Measurements from ENCODE around the gene KRT82. TPM values are rescaled to one million over a fixed set of nuclear protein-coding genes. Genes with fewer than 3 reads are reported as not detected.

The KRT82 gene
- polyA plus RNA-seq, 2 donors = not detected

- Histone ChIP-seq H3K9me3 (ENCODE audit: control insufficient read depth in 2 of 2, insufficient read depth in 1 of 2, low read depth in 1 of 2, low read length in 1 of 2) (no peaks in the 10 kb centered on the region), H3K4me1 (ENCODE audit: control insufficient read depth in 2 of 2, insufficient read depth in 2 of 2, low read length in 1 of 2) (peaks cover 4 to 19% of the 10 kb centered on the region in 2 donors), H3K4me3 (ENCODE audit: low read depth in 1 of 2, low read length in 2 of 2) (no peak overlapping the region), H3K27ac (ENCODE audit: low read depth in 2 of 2, low read length in 1 of 2) (peak overlapping the region; percentile 30 to 73), H3K36me3 (ENCODE audit: control insufficient read depth in 2 of 2, insufficient read depth in 2 of 2, low read length in 1 of 2) (no peaks in the 10 kb centered on the region), H3K27me3 (ENCODE audit: control insufficient read depth in 1 of 2, insufficient read depth in 2 of 2, low read length in 2 of 2) (no peaks in the 10 kb centered on the region)
- WGBS, 2 donors = 33 to 38% methylated on average over 9 of the region's 9 CpGs
Observed at GRCh38 chr12:52436000-52436827, 30.1 kb upstream of the KRT82 start.

GRCh38 chr12:52435659-52435999 lies 29.5 kb upstream of the KRT82 start:
- H3K36me3 ChIP-seq (ENCODE audit: control insufficient read depth in 2 of 2, insufficient read depth in 2 of 2, low read length in 1 of 2) = no peaks in the 10 kb centered on the region
- H3K9me3 ChIP-seq (ENCODE audit: control insufficient read depth in 2 of 2, insufficient read depth in 1 of 2, low read depth in 1 of 2, low read length in 1 of 2) = no peaks in the 10 kb centered on the region
- 51 to 59% methylated on average over 6 of the region's 6 CpGs for WGBS, 2 donors
- no peak overlapping the region for H3K4me3 ChIP-seq (ENCODE audit: low read depth in 1 of 2, low read length in 2 of 2)
- peak overlapping the region; percentile 30 to 73 for H3K27ac ChIP-seq (ENCODE audit: low read depth in 2 of 2, low read length in 1 of 2)
- H3K27me3 ChIP-seq (ENCODE audit: control insufficient read depth in 1 of 2, insufficient read depth in 2 of 2, low read length in 2 of 2) = no peaks in the 10 kb centered on the region
- H3K4me1 ChIP-seq (ENCODE audit: control insufficient read depth in 2 of 2, insufficient read depth in 2 of 2, low read length in 1 of 2) = peaks cover 4 to 18% of the 10 kb centered on the region in 2 donors

GRCh38 chr12:52434760-52435530 lies 28.8 kb upstream of the KRT82 start:
- 88 to 92% methylated on average over 6 of the region's 6 CpGs for WGBS, 2 donors
- H3K9me3 ChIP-seq (ENCODE audit: control insufficient read depth in 2 of 2, insufficient read depth in 1 of 2, low read depth in 1 of 2, low read length in 1 of 2) = no peaks in the 10 kb centered on the region
- H3K36me3 ChIP-seq (ENCODE audit: control insufficient read depth in 2 of 2, insufficient read depth in 2 of 2, low read length in 1 of 2) = no peaks in the 10 kb centered on the region
- H3K27me3 ChIP-seq (ENCODE audit: control insufficient read depth in 1 of 2, insufficient read depth in 2 of 2, low read length in 2 of 2) = no peaks in the 10 kb centered on the region
- H3K27ac ChIP-seq (ENCODE audit: low read depth in 2 of 2, low read length in 1 of 2) = no peak overlapping the region
- H3K4me1 ChIP-seq (ENCODE audit: control insufficient read depth in 2 of 2, insufficient read depth in 2 of 2, low read length in 1 of 2) = peaks cover 4 to 15% of the 10 kb centered on the region in 2 donors
- H3K4me3 ChIP-seq (ENCODE audit: low read depth in 1 of 2, low read length in 2 of 2) = no peak overlapping the region

DNA sequence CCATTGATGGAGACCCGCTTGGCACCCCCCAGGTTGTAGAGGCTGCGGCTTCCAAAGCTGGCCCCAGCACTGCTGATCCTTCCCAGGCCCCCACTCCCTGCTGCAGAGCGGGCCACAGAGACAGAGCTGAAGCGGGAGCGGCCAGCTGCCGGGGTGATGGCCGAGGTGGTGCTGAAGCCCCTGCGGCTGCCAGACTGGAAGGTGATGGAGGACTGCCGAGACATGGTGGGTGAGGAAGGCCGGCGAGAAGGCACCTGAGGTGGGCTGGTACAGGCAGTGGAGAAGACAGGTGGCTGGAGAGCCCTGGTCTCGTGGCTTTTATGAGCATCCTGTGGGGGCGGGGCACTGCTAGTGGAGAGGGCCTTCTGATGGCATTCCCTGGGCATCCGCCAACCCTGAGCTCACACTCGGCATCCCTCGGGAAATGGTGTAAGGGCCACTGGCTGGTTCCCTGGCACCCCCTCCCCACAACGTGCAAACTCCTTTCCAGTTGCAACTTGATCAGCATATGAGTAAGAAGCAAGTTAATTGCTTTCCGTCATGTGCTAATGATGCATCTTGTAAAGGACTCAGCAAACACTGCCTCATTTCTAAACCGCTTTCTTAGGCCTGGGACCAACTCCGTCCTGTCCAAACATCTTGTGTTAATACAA lies 28.1 kb upstream of the KRT82 start, which contains the start of gene KRT75:
KRT75 (minus strand) TSS at position 291 of the 653 bp plus-strand sequence; CDS start at position 224, 67 bp downstream.
- Histone ChIP-seq H3K27ac (ENCODE audit: low read depth in 2 of 2, low read length in 1 of 2) (no peak within 1 kb of the TSS), H3K27me3 (ENCODE audit: control insufficient read depth in 1 of 2, insufficient read depth in 2 of 2, low read length in 2 of 2) (peaks cover 0 to 4% of the 10 kb centered on the region in 2 donors), H3K9me3 (ENCODE audit: control insufficient read depth in 2 of 2, insufficient read depth in 1 of 2, low read depth in 1 of 2, low read length in 1 of 2) (no peaks in the 10 kb centered on the region), H3K36me3 (ENCODE audit: control insufficient read depth in 2 of 2, insufficient read depth in 2 of 2, low read length in 1 of 2) (no peaks in the 10 kb centered on the region), H3K4me3 (ENCODE audit: low read depth in 1 of 2, low read length in 2 of 2) (no peak within 1 kb of the TSS), H3K4me1 (ENCODE audit: control insufficient read depth in 2 of 2, insufficient read depth in 2 of 2, low read length in 1 of 2) (peaks cover 0 to 10% of the 10 kb centered on the region in 2 donors)
- WGBS, 2 donors = 77 to 78% methylated on average over 20 of the region's 20 CpGs

- no peak overlapping the region for H3K27ac ChIP-seq (ENCODE audit: low read depth in 2 of 2, low read length in 1 of 2)
- H3K27me3 ChIP-seq (ENCODE audit: control insufficient read depth in 1 of 2, insufficient read depth in 2 of 2, low read length in 2 of 2) = peaks cover 0 to 5% of the 10 kb centered on the region in 2 donors
- peaks cover 0 to 9% of the 10 kb centered on the region in 2 donors for H3K4me1 ChIP-seq (ENCODE audit: control insufficient read depth in 2 of 2, insufficient read depth in 2 of 2, low read length in 1 of 2)
- H3K36me3 ChIP-seq (ENCODE audit: control insufficient read depth in 2 of 2, insufficient read depth in 2 of 2, low read length in 1 of 2) = no peaks in the 10 kb centered on the region
- no peak overlapping the region for H3K4me3 ChIP-seq (ENCODE audit: low read depth in 1 of 2, low read length in 2 of 2)
- no peaks in the 10 kb centered on the region for H3K9me3 ChIP-seq (ENCODE audit: control insufficient read depth in 2 of 2, insufficient read depth in 1 of 2, low read depth in 1 of 2, low read length in 1 of 2)
- WGBS, 2 donors = 91 to 94% methylated on average over 12 of the region's 12 CpGs
Observed at GRCh38 chr12:52433501-52434080, 27.5 kb upstream of the KRT82 start.

GRCh38 chr12:52432559-52433207 lies 26.5 kb upstream of the KRT82 start:
- Histone ChIP-seq H3K36me3 (ENCODE audit: control insufficient read depth in 2 of 2, insufficient read depth in 2 of 2, low read length in 1 of 2) (no peaks in the 10 kb centered on the region), H3K9me3 (ENCODE audit: control insufficient read depth in 2 of 2, insufficient read depth in 1 of 2, low read depth in 1 of 2, low read length in 1 of 2) (no peaks in the 10 kb centered on the region)
- 88 to 89% methylated on average over 6 of the region's 6 CpGs for WGBS, 2 donors

GRCh38 chr12:52428121-52428520 lies 22.0 kb upstream of the KRT82 start:
- Histone ChIP-seq H3K9me3 (ENCODE audit: control insufficient read depth in 2 of 2, insufficient read depth in 1 of 2, low read depth in 1 of 2, low read length in 1 of 2) (no peaks in the 10 kb centered on the region), H3K4me1 (ENCODE audit: control insufficient read depth in 2 of 2, insufficient read depth in 2 of 2, low read length in 1 of 2) (no peaks in the 10 kb centered on the region), H3K36me3 (ENCODE audit: control insufficient read depth in 2 of 2, insufficient read depth in 2 of 2, low read length in 1 of 2) (no peaks in the 10 kb centered on the region), H3K27ac (ENCODE audit: low read depth in 2 of 2, low read length in 1 of 2) (no peak overlapping the region), H3K4me3 (ENCODE audit: low read depth in 1 of 2, low read length in 2 of 2) (no peak overlapping the region), H3K27me3 (ENCODE audit: control insufficient read depth in 1 of 2, insufficient read depth in 2 of 2, low read length in 2 of 2) (peaks cover 0 to 5% of the 10 kb centered on the region in 2 donors)
- 87 to 89% methylated on average over 10 of the region's 10 CpGs for whole genome bisulfite sequencing, 2 donors

More at GRCh38 chr12:52432559-52433207, 26.5 kb upstream of the KRT82 start:
- Histone ChIP-seq H3K27me3 (ENCODE audit: control insufficient read depth in 1 of 2, insufficient read depth in 2 of 2, low read length in 2 of 2) (peaks cover 0 to 5% of the 10 kb centered on the region in 2 donors), H3K4me1 (ENCODE audit: control insufficient read depth in 2 of 2, insufficient read depth in 2 of 2, low read length in 1 of 2) (peaks cover 0 to 5% of the 10 kb centered on the region in 2 donors), H3K27ac (ENCODE audit: low read depth in 2 of 2, low read length in 1 of 2) (no peak overlapping the region), H3K4me3 (ENCODE audit: low read depth in 1 of 2, low read length in 2 of 2) (no peak overlapping the region)

- H3K36me3 ChIP-seq (ENCODE audit: control insufficient read depth in 2 of 2, insufficient read depth in 2 of 2, low read length in 1 of 2) = no peaks in the 10 kb centered on the region
- no peaks in the 10 kb centered on the region for H3K4me1 ChIP-seq (ENCODE audit: control insufficient read depth in 2 of 2, insufficient read depth in 2 of 2, low read length in 1 of 2)
- no peaks in the 10 kb centered on the region for H3K9me3 ChIP-seq (ENCODE audit: control insufficient read depth in 2 of 2, insufficient read depth in 1 of 2, low read depth in 1 of 2, low read length in 1 of 2)
- H3K27ac ChIP-seq (ENCODE audit: low read depth in 2 of 2, low read length in 1 of 2) = no peak overlapping the region
- 82 to 87% methylated on average over 1 of the region's 1 CpG for WGBS, 2 donors
- H3K4me3 ChIP-seq (ENCODE audit: low read depth in 1 of 2, low read length in 2 of 2) = no peak overlapping the region
- peaks cover 0 to 5% of the 10 kb centered on the region in 2 donors for H3K27me3 ChIP-seq (ENCODE audit: control insufficient read depth in 1 of 2, insufficient read depth in 2 of 2, low read length in 2 of 2)
Observed at GRCh38 chr12:52427083-52427482, 20.9 kb upstream of the KRT82 start.

DNA sequence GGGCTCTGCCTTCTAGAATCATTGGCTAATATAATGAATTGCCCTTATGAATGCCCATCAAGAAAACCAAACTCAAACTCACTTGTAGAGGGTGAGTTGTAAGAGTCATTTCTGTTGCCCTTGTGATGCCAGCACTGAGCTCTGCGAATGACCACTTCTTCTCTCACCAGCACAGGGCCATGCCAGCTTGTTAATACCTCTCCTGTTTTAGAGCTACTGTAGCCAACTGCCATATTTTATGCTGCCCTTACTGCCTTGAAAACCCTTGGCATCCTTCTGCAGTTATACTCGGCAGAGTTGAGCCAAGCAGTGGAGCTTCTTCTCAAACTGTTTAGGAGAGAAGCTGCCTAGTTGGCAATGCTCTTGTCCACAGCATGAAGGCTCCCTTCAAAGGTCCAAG lies 19.9 kb upstream of the KRT82 start:
- WGBS, 2 donors = 78 to 83% methylated on average over 2 of the region's 2 CpGs
- Histone ChIP-seq H3K36me3 (ENCODE audit: control insufficient read depth in 2 of 2, insufficient read depth in 2 of 2, low read length in 1 of 2) (no peaks in the 10 kb centered on the region), H3K9me3 (ENCODE audit: control insufficient read depth in 2 of 2, insufficient read depth in 1 of 2, low read depth in 1 of 2, low read length in 1 of 2) (no peaks in the 10 kb centered on the region), H3K27ac (ENCODE audit: low read depth in 2 of 2, low read length in 1 of 2) (no peak overlapping the region), H3K4me1 (ENCODE audit: control insufficient read depth in 2 of 2, insufficient read depth in 2 of 2, low read length in 1 of 2) (no peaks in the 10 kb centered on the region), H3K27me3 (ENCODE audit: control insufficient read depth in 1 of 2, insufficient read depth in 2 of 2, low read length in 2 of 2) (peaks cover 0 to 5% of the 10 kb centered on the region in 2 donors), H3K4me3 (ENCODE audit: low read depth in 1 of 2, low read length in 2 of 2) (no peak overlapping the region)

Data from esophagus (tissue), 2 donors.